Endothelial cell of umbilical vein (primary cell): ENCODE data around the gene EPC1.

Experiments
- POLR2A ChIP-seq: IDR thresholded peaks from 2 replicates; pipeline ENCODE4 v1.6.1; 2012; ENCODE audit warnings: low read depth, mild to moderate bottlenecking, control low read depth, low read length
- TF ChIP-seq, protein P1 (sequence below), 2 donors: IDR thresholded peaks; 1 replicate in 1 of 2; 2 replicates in 1 of 2; pipeline ENCODE4 v1.5.1; 2011; ENCODE audit warnings: low read length in 2 of 2, mild to moderate bottlenecking in 2 of 2, moderate library complexity in 2 of 2, control low read depth in 1 of 2, inconsistent platforms in 1 of 2, low read depth in 1 of 2; ENCODE audit not compliant: insufficient read depth in 1 of 2; ENCODE audit errors: extremely low read depth in 1 of 2

DNA sequence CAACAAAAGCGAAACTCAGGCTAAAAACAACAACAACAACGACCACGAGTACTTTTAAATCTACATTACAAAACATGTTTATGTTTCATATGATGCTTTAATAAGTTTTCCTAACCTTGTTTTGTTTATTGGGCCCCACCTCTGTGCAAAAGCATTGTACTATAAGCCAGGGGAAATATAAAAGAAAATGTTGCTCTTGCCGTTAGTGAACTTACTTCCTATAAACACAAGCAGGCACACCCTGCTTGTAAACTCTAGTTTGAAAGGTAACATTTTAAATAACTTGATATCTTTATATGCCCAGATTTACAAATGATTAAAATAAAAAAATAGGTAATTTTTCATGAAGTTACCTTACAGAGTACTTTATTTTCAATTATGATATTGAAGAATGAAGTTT, 19.2 kb upstream of the EPC1 start:
- TF ChIP-seq, protein P1, sequence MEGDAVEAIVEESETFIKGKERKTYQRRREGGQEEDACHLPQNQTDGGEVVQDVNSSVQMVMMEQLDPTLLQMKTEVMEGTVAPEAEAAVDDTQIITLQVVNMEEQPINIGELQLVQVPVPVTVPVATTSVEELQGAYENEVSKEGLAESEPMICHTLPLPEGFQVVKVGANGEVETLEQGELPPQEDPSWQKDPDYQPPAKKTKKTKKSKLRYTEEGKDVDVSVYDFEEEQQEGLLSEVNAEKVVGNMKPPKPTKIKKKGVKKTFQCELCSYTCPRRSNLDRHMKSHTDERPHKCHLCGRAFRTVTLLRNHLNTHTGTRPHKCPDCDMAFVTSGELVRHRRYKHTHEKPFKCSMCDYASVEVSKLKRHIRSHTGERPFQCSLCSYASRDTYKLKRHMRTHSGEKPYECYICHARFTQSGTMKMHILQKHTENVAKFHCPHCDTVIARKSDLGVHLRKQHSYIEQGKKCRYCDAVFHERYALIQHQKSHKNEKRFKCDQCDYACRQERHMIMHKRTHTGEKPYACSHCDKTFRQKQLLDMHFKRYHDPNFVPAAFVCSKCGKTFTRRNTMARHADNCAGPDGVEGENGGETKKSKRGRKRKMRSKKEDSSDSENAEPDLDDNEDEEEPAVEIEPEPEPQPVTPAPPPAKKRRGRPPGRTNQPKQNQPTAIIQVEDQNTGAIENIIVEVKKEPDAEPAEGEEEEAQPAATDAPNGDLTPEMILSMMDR (IDR thresholded peaks at IDR 0.05; ENCODE audit: extremely low read depth in 1 of 2, insufficient read depth in 1 of 2, low read depth in 1 of 2, low read length in 2 of 2), result no peak
- TF ChIP-seq POLR2A, result no peak
